Chondrocyte (in vitro differentiated cells): ENCODE data around the gene MAB21L1. TPM values are rescaled to one million over a fixed set of nuclear protein-coding genes. Genes with fewer than 3 reads are reported as not detected.

ENCODE experiments used
- DNase-seq: peaks from one replicate; pipeline ENCODE4 v3.0.0; 2021; ENCODE audit warnings: mixed read lengths, low spot score
- H3K27ac Mint-ChIP-seq: one replicate; pipeline ENCODE4 v1.8.0; 2021; ENCODE audit warnings: mild to moderate bottlenecking, moderate library complexity, mixed read lengths; ENCODE audit not compliant: unreplicated experiment
- H3K27me3 Mint-ChIP-seq: 2 replicates; pipeline ENCODE4 v1.8.0; 2021; ENCODE audit warnings: low read depth, mixed read lengths
- H3K36me3 Mint-ChIP-seq: 2 replicates; pipeline ENCODE4 v1.8.0; 2021; ENCODE audit warnings: low read depth, mixed read lengths
- H3K4me1 Mint-ChIP-seq: 2 replicates; pipeline ENCODE4 v1.8.0; 2021; ENCODE audit warnings: low read depth, mild to moderate bottlenecking, mixed read lengths
- H3K4me3 Mint-ChIP-seq: one replicate; pipeline ENCODE4 v1.8.0; 2021; ENCODE audit warnings: mild to moderate bottlenecking, moderate library complexity, mixed read lengths; ENCODE audit not compliant: unreplicated experiment
- H3K9me3 Mint-ChIP-seq: 2 replicates; pipeline ENCODE4 v1.8.0; 2021; ENCODE audit warnings: low read depth, mixed read lengths
- CTCF ChIP-seq: fragments of 200-600 bp; sonication (generic); IDR thresholded peaks from 2 replicates; pipeline ENCODE4 v1.5.0; 2021; ENCODE audit warnings: antibody characterized with exemption, mild to moderate bottlenecking, moderate library complexity
- total RNA-seq: library from RNA; stranded (reverse); gene quantifications from 3 replicates; pipeline ENCODE4 v1.2.1, GENCODE V29; 2021

Gene MAB21L1
- total RNA-seq, 1 donor from 2014 or later, result 0.07 TPM

GRCh38 chr13:35449821-35450220 is 26.7 kb downstream of the MAB21L1 start:
- Mint-ChIP-seq H3K9me3 (no peaks in the 10 kb centered on the region), H3K36me3 (no peaks in the 10 kb centered on the region), H3K4me1 (no peaks in the 10 kb centered on the region), H3K27ac (no peak overlapping the region), H3K27me3 (no peaks in the 10 kb centered on the region), H3K4me3 (no peak overlapping the region)
- no peak for DNase-seq
- no peak for TF ChIP-seq CTCF

GRCh38 chr13:35448465-35448864 is 28.0 kb downstream of the MAB21L1 start:
- no peaks in the 10 kb centered on the region for H3K27me3 Mint-ChIP-seq
- DNase-seq, result no peak
- no peak for TF ChIP-seq CTCF
- H3K4me1 Mint-ChIP-seq, result no peaks in the 10 kb centered on the region
- no peak overlapping the region for H3K4me3 Mint-ChIP-seq
- no peaks in the 10 kb centered on the region for H3K9me3 Mint-ChIP-seq
- H3K27ac Mint-ChIP-seq, result no peak overlapping the region
- no peaks in the 10 kb centered on the region for H3K36me3 Mint-ChIP-seq
